ENCODE results near the gene TMEM151A. TPM values are rescaled to one million over a fixed set of nuclear protein-coding genes. Genes with fewer than 3 reads are reported as not detected.
"Not testable (repeated sequence)": the region's sequence is repeated elsewhere in the genome, so short reads cannot be mapped to it uniquely, and the experiment has no call there.

The TMEM151A gene
- total RNA-seq, 1 donor from 2014 or later: not detected

DNA sequence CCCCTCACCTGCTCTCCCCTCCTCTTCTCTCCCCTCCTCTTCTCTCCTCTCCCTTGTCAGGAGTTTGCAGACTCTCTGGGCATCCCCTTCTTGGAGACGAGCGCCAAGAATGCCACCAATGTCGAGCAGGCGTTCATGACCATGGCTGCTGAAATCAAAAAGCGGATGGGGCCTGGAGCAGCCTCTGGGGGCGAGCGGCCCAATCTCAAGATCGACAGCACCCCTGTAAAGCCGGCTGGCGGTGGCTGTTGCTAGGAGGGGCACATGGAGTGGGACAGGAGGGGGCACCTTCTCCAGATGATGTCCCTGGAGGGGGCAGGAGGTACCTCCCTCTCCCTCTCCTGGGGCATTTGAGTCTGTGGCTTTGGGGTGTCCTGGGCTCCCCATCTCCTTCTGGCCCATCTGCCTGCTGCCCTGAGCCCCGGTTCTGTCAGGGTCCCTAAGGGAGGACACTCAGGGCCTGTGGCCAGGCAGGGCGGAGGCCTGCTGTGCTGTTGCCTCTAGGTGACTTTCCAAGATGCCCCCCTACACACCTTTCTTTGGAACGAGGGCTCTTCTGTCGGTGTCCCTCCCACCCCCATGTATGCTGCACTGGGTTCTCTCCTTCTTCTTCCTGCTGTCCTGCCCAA, 15.6 kb upstream of the TMEM151A start:
- H3K27me3 ChIP-seq: peaks cover 17% of the 10 kb centered on the region
- H3K4me3 ChIP-seq: no peak overlapping the region
- no peak overlapping the region for H2AFZ ChIP-seq (replicated peaks)
- H3K36me3 ChIP-seq: no peaks in the 10 kb centered on the region
- peaks cover 1% of the 10 kb centered on the region for H3K79me2 ChIP-seq (ENCODE audit: low read depth)
- Mint-ChIP-seq H3K27me3 (ENCODE audit: insufficient read depth, low read depth) (peaks cover 3% of the 10 kb centered on the region), H3K27ac (no peak overlapping the region), H3K9me3 (no peaks in the 10 kb centered on the region), H3K36me3 (peaks cover 18% of the 10 kb centered on the region), H3K4me1 (peaks cover 28% of the 10 kb centered on the region), H3K4me3 (no peak overlapping the region)
- H3K4me2 ChIP-seq: no peak overlapping the region
- H3F3A ChIP-seq (ENCODE audit: low read depth): peaks cover 14% of the 10 kb centered on the region
- no peak overlapping the region for H3K9ac ChIP-seq
- TF ChIP-seq, protein P1, sequence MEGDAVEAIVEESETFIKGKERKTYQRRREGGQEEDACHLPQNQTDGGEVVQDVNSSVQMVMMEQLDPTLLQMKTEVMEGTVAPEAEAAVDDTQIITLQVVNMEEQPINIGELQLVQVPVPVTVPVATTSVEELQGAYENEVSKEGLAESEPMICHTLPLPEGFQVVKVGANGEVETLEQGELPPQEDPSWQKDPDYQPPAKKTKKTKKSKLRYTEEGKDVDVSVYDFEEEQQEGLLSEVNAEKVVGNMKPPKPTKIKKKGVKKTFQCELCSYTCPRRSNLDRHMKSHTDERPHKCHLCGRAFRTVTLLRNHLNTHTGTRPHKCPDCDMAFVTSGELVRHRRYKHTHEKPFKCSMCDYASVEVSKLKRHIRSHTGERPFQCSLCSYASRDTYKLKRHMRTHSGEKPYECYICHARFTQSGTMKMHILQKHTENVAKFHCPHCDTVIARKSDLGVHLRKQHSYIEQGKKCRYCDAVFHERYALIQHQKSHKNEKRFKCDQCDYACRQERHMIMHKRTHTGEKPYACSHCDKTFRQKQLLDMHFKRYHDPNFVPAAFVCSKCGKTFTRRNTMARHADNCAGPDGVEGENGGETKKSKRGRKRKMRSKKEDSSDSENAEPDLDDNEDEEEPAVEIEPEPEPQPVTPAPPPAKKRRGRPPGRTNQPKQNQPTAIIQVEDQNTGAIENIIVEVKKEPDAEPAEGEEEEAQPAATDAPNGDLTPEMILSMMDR (IDR thresholded peaks at IDR 0.05): no peak
- TF ChIP-seq EZH2 (IDR thresholded peaks at IDR 0.05) (no peak), EZH2phosphoT487 (IDR thresholded peaks at IDR 0.05) (no peak)
- H4K20me1 ChIP-seq (ENCODE audit: low read depth): peaks cover 33% of the 10 kb centered on the region
- H3K9me3 ChIP-seq (ENCODE audit: low read depth): no peaks in the 10 kb centered on the region
- no peak for DNase-seq (ENCODE audit: low spot score)
- no peak overlapping the region for H3K27ac ChIP-seq
- H3K4me1 ChIP-seq: peaks cover 9% of the 10 kb centered on the region

DNA sequence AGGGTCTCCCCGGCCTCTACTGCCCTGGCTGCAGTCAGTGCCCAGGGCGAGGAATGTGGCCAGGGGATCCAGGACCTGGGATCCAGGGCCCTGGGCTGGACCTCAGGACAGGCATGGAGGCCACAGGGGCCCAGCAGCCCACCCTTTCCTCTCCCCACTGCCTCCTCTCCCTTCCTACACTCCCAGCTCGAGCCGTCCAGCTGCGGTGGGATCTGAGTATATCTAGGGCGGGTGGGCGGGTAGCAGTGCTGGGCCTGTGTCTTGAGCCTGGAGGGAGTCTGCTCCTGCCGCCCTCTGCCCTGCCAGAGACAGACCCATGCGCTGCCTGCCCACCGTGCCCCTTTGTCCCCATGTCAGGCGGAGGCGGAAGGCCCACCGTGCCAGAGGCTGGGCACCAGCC, 15.1 kb upstream of the TMEM151A start:
- not testable (repeated sequence) for H3K4me3 Mint-ChIP-seq; H3K9me3 Mint-ChIP-seq; H3K9ac ChIP-seq; H3K79me2 ChIP-seq (ENCODE audit: low read depth); H3K9me3 ChIP-seq (ENCODE audit: low read depth); H3K36me3 ChIP-seq; H3K4me3 ChIP-seq; H3K27ac ChIP-seq; H3K4me2 ChIP-seq; H3K27me3 Mint-ChIP-seq (ENCODE audit: insufficient read depth, low read depth); H3K4me1 ChIP-seq; H2AFZ ChIP-seq (replicated peaks); DNase-seq (ENCODE audit: low spot score); H3K27ac Mint-ChIP-seq
- Mint-ChIP-seq H3K36me3 (peaks cover 18% of the 10 kb centered on the region), H3K4me1 (peaks cover 33% of the 10 kb centered on the region)
- H3K27me3 ChIP-seq: peaks cover 17% of the 10 kb centered on the region
- H3F3A ChIP-seq (ENCODE audit: low read depth): peaks cover 19% of the 10 kb centered on the region
- peaks cover 37% of the 10 kb centered on the region for H4K20me1 ChIP-seq (ENCODE audit: low read depth)

DNA sequence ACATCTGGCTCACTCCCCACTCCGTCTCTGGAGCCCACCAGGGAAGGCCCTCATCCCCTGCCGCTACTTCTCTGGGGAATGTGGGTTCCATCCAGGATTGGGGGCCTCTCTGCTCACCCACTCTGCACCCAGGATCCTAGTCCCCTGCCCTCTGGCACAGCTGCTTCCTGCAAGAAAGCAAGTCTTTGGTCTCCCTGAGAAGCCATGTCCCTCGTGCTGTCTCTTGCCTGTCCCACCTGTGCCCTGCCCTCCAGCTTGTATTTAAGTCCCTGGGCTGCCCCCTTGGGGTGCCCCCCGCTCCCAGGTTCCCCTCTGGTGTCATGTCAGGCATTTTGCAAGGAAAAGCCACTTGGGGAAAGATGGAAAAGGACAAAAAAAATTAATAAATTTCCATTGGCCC, 14.6 kb upstream of the TMEM151A start:
- Mint-ChIP-seq H3K4me1 (peaks cover 38% of the 10 kb centered on the region), H3K4me3 (peak overlapping the region; percentile 76), H3K36me3 (peaks cover 14% of the 10 kb centered on the region)
- not testable (repeated sequence) for H2AFZ ChIP-seq (replicated peaks); DNase-seq (ENCODE audit: low spot score); H3K27ac ChIP-seq; H3K9ac ChIP-seq; H3K27ac Mint-ChIP-seq; H3K9me3 Mint-ChIP-seq; H3K9me3 ChIP-seq (ENCODE audit: low read depth); H3K27me3 Mint-ChIP-seq (ENCODE audit: insufficient read depth, low read depth); H3K36me3 ChIP-seq; H3K4me2 ChIP-seq; H3K79me2 ChIP-seq (ENCODE audit: low read depth); H3K4me3 ChIP-seq
- Histone ChIP-seq H4K20me1 (ENCODE audit: low read depth) (peaks cover 42% of the 10 kb centered on the region), H3K4me1 (peaks cover 13% of the 10 kb centered on the region), H3K27me3 (peaks cover 17% of the 10 kb centered on the region), H3F3A (ENCODE audit: low read depth) (peaks cover 21% of the 10 kb centered on the region)

DNA sequence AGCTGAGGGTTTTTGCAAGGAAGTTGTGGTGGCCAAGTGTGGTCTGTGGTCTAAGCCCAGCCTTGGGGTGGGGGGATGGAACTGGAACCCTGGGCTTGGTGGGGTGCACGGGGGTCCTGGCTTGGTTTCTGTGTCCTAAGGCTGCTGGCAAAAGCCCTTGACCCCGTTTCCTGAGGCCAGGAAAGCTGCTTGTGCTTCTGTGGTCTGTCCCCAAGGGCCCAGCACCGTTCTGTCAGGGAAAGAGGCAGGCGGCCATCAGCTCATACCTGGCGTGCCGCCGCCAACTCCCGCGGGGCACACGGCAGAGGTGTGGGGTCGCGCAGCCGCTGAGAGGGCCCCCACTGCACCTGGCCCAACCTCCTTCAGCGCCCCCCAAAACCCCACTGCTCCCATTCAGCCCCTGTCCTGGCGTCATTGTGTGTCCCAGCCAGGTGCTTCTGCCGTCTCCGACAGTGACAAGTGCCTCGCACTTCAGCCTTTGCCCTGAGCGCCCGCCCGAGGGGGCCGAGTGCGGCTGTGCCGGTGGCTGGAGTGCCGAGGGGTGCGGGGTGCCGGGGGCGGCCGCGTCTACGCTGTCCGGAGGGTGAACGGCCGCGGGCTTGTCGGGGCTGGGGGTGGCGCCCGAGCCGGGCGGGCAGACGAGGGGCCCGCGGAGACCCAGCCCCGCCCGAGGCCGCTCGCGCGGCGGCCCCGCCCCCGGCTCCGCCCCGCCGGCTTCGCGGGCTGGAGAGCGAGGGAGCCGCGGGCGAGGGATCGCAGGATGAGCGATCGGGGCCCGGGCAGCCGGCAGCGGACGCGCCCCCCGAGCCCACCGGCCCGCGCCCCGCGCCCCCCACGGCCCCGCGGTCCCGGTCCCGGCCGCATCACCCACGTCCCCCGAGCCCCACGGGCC, 14.0 kb upstream of the TMEM151A start, which contains the start of gene CNIH2:
CNIH2 (plus strand) TSS at position 705 of the 892 bp plus-strand sequence. CDS start 282 bp downstream, outside the sequence.
- H3K36me3 ChIP-seq: no peaks in the 10 kb centered on the region
- Mint-ChIP-seq H3K4me1 (peaks cover 40% of the 10 kb centered on the region), H3K4me3 (peak within 1 kb of the TSS; percentile 91), H3K27ac (peak within 1 kb of the TSS; percentile 85), H3K27me3 (ENCODE audit: insufficient read depth, low read depth) (peaks cover 3% of the 10 kb centered on the region), H3K9me3 (no peaks in the 10 kb centered on the region), H3K36me3 (peaks cover 10% of the 10 kb centered on the region)
- H3K4me2 ChIP-seq: peak within 1 kb of the TSS; percentile 91
- peaks cover 18% of the 10 kb centered on the region for H3K4me1 ChIP-seq
- no peak within 1 kb of the TSS for H2AFZ ChIP-seq (replicated peaks)
- TF ChIP-seq EZH2 (IDR thresholded peaks at IDR 0.05): no peak
- no peak for TF ChIP-seq EZH2phosphoT487 (IDR thresholded peaks at IDR 0.05)
- TF ChIP-seq, protein P1 (IDR thresholded peaks at IDR 0.05): no peak
- no peaks in the 10 kb centered on the region for H3K79me2 ChIP-seq (ENCODE audit: low read depth)
- peak; percentile 82 for DNase-seq (ENCODE audit: low spot score)
- no peak within 1 kb of the TSS for H3K9ac ChIP-seq
- peak within 1 kb of the TSS; percentile 52 for H3K4me3 ChIP-seq
- H4K20me1 ChIP-seq (ENCODE audit: low read depth): peaks cover 46% of the 10 kb centered on the region
- peaks cover 17% of the 10 kb centered on the region for H3K27me3 ChIP-seq
- H3F3A ChIP-seq (ENCODE audit: low read depth): peaks cover 22% of the 10 kb centered on the region
- no peak within 1 kb of the TSS for H3K27ac ChIP-seq
- H3K9me3 ChIP-seq (ENCODE audit: low read depth): no peaks in the 10 kb centered on the region

Data from neural progenitor cell (in vitro differentiated cells).